IMR-90 (cell line): ENCODE results near the gene LIN28A. TPM values are rescaled to one million over a fixed set of nuclear protein-coding genes. Genes with fewer than 3 reads are reported as not detected.

Experiments used
- ATAC-seq: fragments of 200-7000 bp; cut with Tn5 transposase; 2 replicates; pipeline ENCODE4 v1.9.1; 2020; ENCODE audit warnings: low read depth, mild to moderate bottlenecking, moderate library complexity
- BruUV-seq: library from RNA; stranded (reverse); fragments of 400-500 nt; replicated peaks from 2 replicates; lab custom pipeline; 2021; lab: Mats Ljungman, UMichigan
- CTCF ChIA-PET: fragments of 300-600 bp; formaldehyde crosslinking; extraction: SDS; loops from one replicate; lab custom pipeline; 2021; ENCODE audit warnings: antibody characterized with exemption; lab: Yijun Ruan, JAX
- POLR2A ChIA-PET: fragments of 300-600 bp; sonication (Branson Sonifier 250); formaldehyde crosslinking; loops from one replicate; lab custom pipeline; 2022; ENCODE audit warnings: antibody characterized with exemption; ENCODE audit not compliant: unreplicated experiment; lab: Charles Lee
- DNase-seq: peaks from one replicate; pipeline ENCODE4 v3.0.0; 2013
- H2AFZ ChIP-seq: replicated peaks from 2 replicates; pipeline ENCODE3; 2013; ENCODE audit warnings: low read length, mild to moderate bottlenecking; ENCODE audit not compliant: poor library complexity
- H2AK5ac ChIP-seq: 2 replicates; pipeline ENCODE4 v1.6.1; 2013; ENCODE audit warnings: low read depth, low read length, inconsistent platforms
- H2AK9ac ChIP-seq: replicated peaks from 2 replicates; pipeline ENCODE3; 2013; ENCODE audit warnings: mild to moderate bottlenecking, low read depth, low read length, moderate library complexity; ENCODE audit not compliant: poor library complexity
- H2BK120ac ChIP-seq: 2 replicates; pipeline ENCODE4 v1.6.1; 2013; ENCODE audit warnings: low read depth, low read length, inconsistent platforms
- H2BK15ac ChIP-seq: 3 replicates; pipeline ENCODE4 v1.6.1; 2013; ENCODE audit warnings: low read depth, low read length, inconsistent platforms
- H2BK20ac ChIP-seq: 2 replicates; pipeline ENCODE4 v1.6.1; 2013; ENCODE audit warnings: low read depth, mild to moderate bottlenecking, inconsistent platforms, low read length, moderate library complexity
- H2BK5ac ChIP-seq: 2 replicates; pipeline ENCODE4 v1.6.1; 2013; ENCODE audit warnings: mild to moderate bottlenecking, low read depth, low read length, inconsistent platforms; ENCODE audit not compliant: poor library complexity, severe bottlenecking
- H3K14ac ChIP-seq: replicated peaks from 2 replicates; pipeline ENCODE4 v1.6.1; 2013; ENCODE audit warnings: low read depth, low read length, inconsistent platforms
- H3K18ac ChIP-seq: 2 replicates; pipeline ENCODE4 v1.6.1; 2013; ENCODE audit warnings: low read depth, low read length, control low read depth
- H3K23ac ChIP-seq: 2 replicates; pipeline ENCODE4 v1.6.1; 2013; ENCODE audit warnings: low read depth, low read length, inconsistent platforms
- H3K27ac ChIP-seq: 2 replicates; pipeline ENCODE4 v1.5.1; 2013; ENCODE audit warnings: mild to moderate bottlenecking, control low read depth, low read length; ENCODE audit not compliant: insufficient read depth
- H3K27me3 ChIP-seq: 2 replicates; pipeline ENCODE4 v1.6.1; 2013; ENCODE audit warnings: low read length; ENCODE audit not compliant: control insufficient read depth, insufficient read depth
- H3K36me3 ChIP-seq: 2 replicates; pipeline ENCODE4 v1.6.1; 2013; ENCODE audit warnings: low read length, mixed read lengths; ENCODE audit not compliant: control insufficient read depth, insufficient read depth
- H3K4ac ChIP-seq: 2 replicates; pipeline ENCODE4 v1.6.1; 2013; ENCODE audit warnings: low read depth, low read length, inconsistent platforms
- H3K4me1 ChIP-seq: 2 replicates; pipeline ENCODE4 v1.6.1; 2013; ENCODE audit warnings: low read length, mixed read lengths; ENCODE audit not compliant: control insufficient read depth, insufficient read depth
- H3K4me2 ChIP-seq: 2 replicates; pipeline ENCODE4 v1.6.1; 2013; ENCODE audit warnings: low read depth, mild to moderate bottlenecking, control low read depth, low read length, moderate library complexity
- H3K4me3 ChIP-seq: 2 replicates; pipeline ENCODE4 v1.5.1; 2013; ENCODE audit warnings: low read depth, mild to moderate bottlenecking, control low read depth, low read length, moderate library complexity; ENCODE audit not compliant: insufficient read depth
- H3K56ac ChIP-seq: 2 replicates; pipeline ENCODE4 v1.6.1; 2013; ENCODE audit warnings: low read length, inconsistent platforms; ENCODE audit not compliant: insufficient read depth; ENCODE audit errors: extremely low read depth
- H3K79me1 ChIP-seq, 2 experiments: 2 replicates each; pipeline ENCODE4 v1.6.1; 2013; ENCODE audit warnings: low read length in 2 of 2, inconsistent platforms in 1 of 2, low read depth in 1 of 2
- H3K9ac ChIP-seq: 2 replicates; pipeline ENCODE4 v1.6.1; 2013; ENCODE audit warnings: low read depth, low read length, control low read depth
- H3K9me1 ChIP-seq: 2 replicates; pipeline ENCODE4 v1.6.1; 2013; ENCODE audit warnings: low read length, inconsistent platforms; ENCODE audit not compliant: insufficient read depth
- H3K9me3 ChIP-seq: 2 replicates; pipeline ENCODE4 v1.6.1; 2013; ENCODE audit warnings: low read length; ENCODE audit not compliant: control insufficient read depth, insufficient read depth
- H4K20me1 ChIP-seq: 2 replicates; pipeline ENCODE4 v1.6.1; 2013; ENCODE audit warnings: low read length, inconsistent platforms; ENCODE audit not compliant: insufficient read depth
- H4K5ac ChIP-seq: 2 replicates; pipeline ENCODE4 v1.6.1; 2013; ENCODE audit warnings: mild to moderate bottlenecking, low read depth, low read length, control low read depth
- H4K8ac ChIP-seq, 2 experiments: 2 replicates each; pipeline ENCODE4 v1.6.1; 2013; ENCODE audit warnings: low read depth in 2 of 2, low read length in 2 of 2, control low read depth in 1 of 2, inconsistent platforms in 1 of 2
- H4K91ac ChIP-seq: 2 replicates; pipeline ENCODE4 v1.6.1; 2013; ENCODE audit warnings: low read depth, low read length, inconsistent platforms; ENCODE audit not compliant: insufficient read depth
- BHLHE40 ChIP-seq: fragments of 150-350 bp; IDR thresholded peaks from 2 replicates; pipeline ENCODE4 v1.6.1; 2016; ENCODE audit warnings: mild to moderate bottlenecking, low read depth, low read length
- FOS ChIP-seq: fragments of 150-350 bp; IDR thresholded peaks from 2 replicates; pipeline ENCODE4 v1.6.1; 2016; ENCODE audit warnings: low read depth, low read length
- MAFK ChIP-seq: IDR thresholded peaks from 2 replicates; pipeline ENCODE4 v1.6.1; 2012; ENCODE audit warnings: low read depth, low read length, improper control_type of control experiment
- MXI1 ChIP-seq: IDR thresholded peaks from 2 replicates; pipeline ENCODE4 v1.6.1; 2012; ENCODE audit warnings: low read depth, mild to moderate bottlenecking, low read length, moderate library complexity, borderline replicate concordance
- POLR2A ChIP-seq: IDR thresholded peaks from 2 replicates; pipeline ENCODE4 v1.6.1; 2012; ENCODE audit warnings: mild to moderate bottlenecking, low read depth, low read length
- RAD21 ChIP-seq: IDR thresholded peaks from 2 replicates; pipeline ENCODE4 v1.6.1; 2012; ENCODE audit warnings: low read length, improper control_type of control experiment
- RCOR1 ChIP-seq: IDR thresholded peaks from 2 replicates; pipeline ENCODE4 v1.6.1; 2012; ENCODE audit warnings: mild to moderate bottlenecking, low read length, improper control_type of control experiment; ENCODE audit not compliant: insufficient replicate concordance
- RFX5 ChIP-seq: IDR thresholded peaks from 2 replicates; pipeline ENCODE4 v1.8.0; 2012; ENCODE audit warnings: low read depth, mild to moderate bottlenecking, low read length, moderate library complexity
- SMC3 ChIP-seq: fragments of 150-350 bp; IDR thresholded peaks from 2 replicates; pipeline ENCODE4 v1.6.1; 2016; ENCODE audit warnings: low read depth, mild to moderate bottlenecking, antibody characterized with exemption, low read length, moderate library complexity
- WGBS, 2 experiments: methylation state at CpG; one replicate each; pipeline versions ENCODE4 v1.1.5 to v1.1.7; 2013; ENCODE audit warnings: missing lambda C conversion rate in 2 of 2; ENCODE audit not compliant: insufficient read length in 1 of 2; ENCODE audit errors: extremely low coverage in 2 of 2; 5-methylcytosine and 5-hydroxymethylcytosine counted together
- dilution Hi-C: fragments of 300-500 bp; cut with HindIII; formaldehyde crosslinking; loops from one replicate; pipeline ENCODE4 v1.14.3; 2018; ENCODE audit warnings: low sequenced_read_pairs; ENCODE audit not compliant: unreplicated experiment
- in situ Hi-C: fragments of 300-500 bp; cut with MboI; formaldehyde crosslinking; loops from 3 replicates; pipeline ENCODE4 v1.14.3; 2019; ENCODE audit warnings: low sequenced_read_pairs, inconsistent platforms, mixed read lengths
- intact Hi-C: fragments of 100-400 bp; cut with micrococcal nuclease; formaldehyde crosslinking; loops from 2 replicates; pipeline ENCODE4 v1.10.0; 2022
- polyA plus RNA-seq, 3 experiments: library from polyadenylated mRNA; depleted of rRNA; stranded (reverse); fragments of >200 nt; gene quantifications; 2 replicates each; pipeline ENCODE4 v1.2.3, GENCODE V29; 2012; ENCODE audit warnings: low replicate concordance in 1 of 3
- total RNA-seq: library from RNA; depleted of rRNA; stranded (reverse); fragments of >200 nt; gene quantifications from 2 replicates; pipeline ENCODE4 v1.2.3, GENCODE V29; 2012
- TF ChIP-seq, protein P1 (sequence below): fragments of 150-350 bp; IDR thresholded peaks from 2 replicates; pipeline ENCODE4 v1.6.1; 2016; ENCODE audit warnings: low read depth, mild to moderate bottlenecking, low read length, moderate library complexity, borderline replicate concordance
- TF ChIP-seq, protein P2 (sequence below): conservative IDR thresholded peaks from 2 replicates; pipeline ENCODE4 v1.5.1; 2012; ENCODE audit warnings: mild to moderate bottlenecking, low read depth, low read length, improper control_type of control experiment

Gene LIN28A
- total and polyA plus RNA-seq, 2 of the 4 experiments (the other 2 are of a cell fraction): not detected

DNA sequence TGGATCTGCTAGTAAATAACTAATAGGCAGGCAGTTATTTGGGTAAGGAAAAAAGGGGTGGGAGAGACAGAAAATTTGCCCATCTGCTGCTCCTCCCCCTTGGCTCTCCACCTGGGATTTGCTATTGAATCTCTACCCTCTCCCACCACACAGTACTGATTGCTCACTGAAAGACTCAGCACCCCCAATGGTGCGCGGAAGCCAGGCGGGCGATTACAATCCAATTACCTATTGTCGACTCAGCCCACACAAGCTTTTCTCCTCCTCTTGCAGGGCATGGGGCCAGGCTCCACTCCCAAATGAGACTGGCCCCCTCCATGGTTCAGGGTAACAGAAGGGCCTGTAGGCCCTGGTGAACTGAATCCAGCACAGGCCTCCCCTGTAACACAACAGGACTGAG lies 58.9 kb downstream of the LIN28A start:
- in situ Hi-C loops: no loop called here
- peaks cover 41% of the 10 kb centered on the region for H3K36me3 ChIP-seq

More for the DNA sequence above, 58.9 kb downstream of the LIN28A start:
- no peak overlapping the region for H2AK9ac ChIP-seq
- no peak overlapping the region for H3K18ac ChIP-seq
- H3K4me2 ChIP-seq: no peak overlapping the region
- peaks cover 11 to 51% of the 10 kb centered on the region in 2 experiments for H3K79me1 ChIP-seq
- H2BK15ac ChIP-seq: no peak overlapping the region
- ATAC-seq: no peak
- CTCF ChIA-PET: interaction anchor here (0.5 kb wide), 1 partner anchor 28 kb away, joined by 3 read pairs; no protein-coding TSS in a partner anchor
- H3K9ac ChIP-seq: no peak overlapping the region
- POLR2A ChIA-PET: no interaction called here
- TF ChIP-seq RAD21 (no peak), RCOR1 (no peak), SMC3 (no peak), MAFK (no peak), POLR2A (no peak), BHLHE40 (no peak), RFX5 (no peak), FOS (no peak), MXI1 (no peak)
- TF ChIP-seq, protein P1, sequence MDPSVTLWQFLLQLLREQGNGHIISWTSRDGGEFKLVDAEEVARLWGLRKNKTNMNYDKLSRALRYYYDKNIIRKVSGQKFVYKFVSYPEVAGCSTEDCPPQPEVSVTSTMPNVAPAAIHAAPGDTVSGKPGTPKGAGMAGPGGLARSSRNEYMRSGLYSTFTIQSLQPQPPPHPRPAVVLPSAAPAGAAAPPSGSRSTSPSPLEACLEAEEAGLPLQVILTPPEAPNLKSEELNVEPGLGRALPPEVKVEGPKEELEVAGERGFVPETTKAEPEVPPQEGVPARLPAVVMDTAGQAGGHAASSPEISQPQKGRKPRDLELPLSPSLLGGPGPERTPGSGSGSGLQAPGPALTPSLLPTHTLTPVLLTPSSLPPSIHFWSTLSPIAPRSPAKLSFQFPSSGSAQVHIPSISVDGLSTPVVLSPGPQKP: no peak
- TF ChIP-seq, protein P2, sequence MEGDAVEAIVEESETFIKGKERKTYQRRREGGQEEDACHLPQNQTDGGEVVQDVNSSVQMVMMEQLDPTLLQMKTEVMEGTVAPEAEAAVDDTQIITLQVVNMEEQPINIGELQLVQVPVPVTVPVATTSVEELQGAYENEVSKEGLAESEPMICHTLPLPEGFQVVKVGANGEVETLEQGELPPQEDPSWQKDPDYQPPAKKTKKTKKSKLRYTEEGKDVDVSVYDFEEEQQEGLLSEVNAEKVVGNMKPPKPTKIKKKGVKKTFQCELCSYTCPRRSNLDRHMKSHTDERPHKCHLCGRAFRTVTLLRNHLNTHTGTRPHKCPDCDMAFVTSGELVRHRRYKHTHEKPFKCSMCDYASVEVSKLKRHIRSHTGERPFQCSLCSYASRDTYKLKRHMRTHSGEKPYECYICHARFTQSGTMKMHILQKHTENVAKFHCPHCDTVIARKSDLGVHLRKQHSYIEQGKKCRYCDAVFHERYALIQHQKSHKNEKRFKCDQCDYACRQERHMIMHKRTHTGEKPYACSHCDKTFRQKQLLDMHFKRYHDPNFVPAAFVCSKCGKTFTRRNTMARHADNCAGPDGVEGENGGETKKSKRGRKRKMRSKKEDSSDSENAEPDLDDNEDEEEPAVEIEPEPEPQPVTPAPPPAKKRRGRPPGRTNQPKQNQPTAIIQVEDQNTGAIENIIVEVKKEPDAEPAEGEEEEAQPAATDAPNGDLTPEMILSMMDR: no peak
- WGBS, 2 experiments: no CpG with 5 or more reads among the region's 5 CpGs
- no peaks in the 10 kb centered on the region for H3K9me3 ChIP-seq
- no peak overlapping the region for H3K56ac ChIP-seq
- BruUV-seq: no TSS peak
- intact Hi-C loops (no loop called here), dilution Hi-C loops (no loop called here)
- peaks cover 16% of the 10 kb centered on the region for H3K9me1 ChIP-seq
- H2BK120ac ChIP-seq: no peak overlapping the region
- H2BK20ac ChIP-seq: no peak overlapping the region
- no peak overlapping the region for H3K4ac ChIP-seq
- no peak for DNase-seq
- H3K27ac ChIP-seq: no peak overlapping the region
- H2AK5ac ChIP-seq: no peak overlapping the region
- no peak overlapping the region for H4K91ac ChIP-seq
- H3K4me1 ChIP-seq: peaks cover 7% of the 10 kb centered on the region
- no peak overlapping the region for H4K5ac ChIP-seq
- H4K20me1 ChIP-seq: peaks cover 31% of the 10 kb centered on the region
- no peak overlapping the region for H3K14ac ChIP-seq
- no peak overlapping the region for H2BK5ac ChIP-seq
- H3K27me3 ChIP-seq: no peaks in the 10 kb centered on the region
- H2AFZ ChIP-seq: no peak overlapping the region
- no peak overlapping the region for H3K4me3 ChIP-seq
- H4K8ac ChIP-seq: no peak overlapping the region
- H3K23ac ChIP-seq: no peak overlapping the region
